ENCODE data around the gene RBP4.

RBP4 gene

DNA sequence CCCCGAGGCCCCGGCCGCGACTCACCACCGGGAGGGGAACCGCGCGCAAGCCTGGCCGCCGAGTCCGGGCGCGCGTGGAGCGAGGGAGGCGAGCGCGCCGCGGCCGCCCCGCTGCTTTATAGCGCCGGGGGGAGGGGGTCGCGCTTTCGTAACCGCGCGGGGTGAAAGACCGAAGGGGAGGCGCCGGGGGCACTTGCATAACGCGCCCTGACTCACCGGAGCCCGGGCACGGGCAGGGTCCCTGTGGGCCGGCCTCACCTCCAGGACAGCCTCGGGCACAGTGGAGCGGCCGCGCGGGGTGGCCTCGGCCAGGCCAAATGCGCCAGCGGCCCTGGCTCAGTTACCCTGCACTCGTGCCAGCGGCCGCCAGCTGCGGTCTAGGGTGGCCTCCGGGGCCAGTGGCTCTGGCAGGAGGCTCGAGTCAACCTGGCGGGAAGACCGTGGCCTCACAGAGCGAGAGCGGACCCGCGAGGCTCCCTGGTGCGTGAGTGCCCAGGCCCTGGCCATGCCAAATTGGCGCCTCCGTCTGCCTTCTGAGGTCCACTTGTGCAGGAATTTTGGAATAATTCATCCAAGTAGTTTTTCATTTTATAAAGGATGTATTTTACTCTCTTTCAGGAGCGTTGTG, at the start of gene RBP4:
Gene RBP4 (minus strand): TSS at position 90 of the 628 bp plus-strand sequence. CDS start 207 bp downstream, outside the sequence.
- peak; percentile 53 for ATAC-seq
- TF ChIP-seq ZNF8 (CRISPR knock-in tag; IDR thresholded peaks at IDR 0.05) (no peak), CSDC2 (CRISPR knock-in tag; IDR thresholded peaks at IDR 0.05) (no peak), SNAI2 (CRISPR knock-in tag; IDR thresholded peaks at IDR 0.05) (no peak), ZC3H10 (CRISPR knock-in tag; IDR thresholded peaks at IDR 0.05) (no peak)
- TF ChIP-seq, protein P1, sequence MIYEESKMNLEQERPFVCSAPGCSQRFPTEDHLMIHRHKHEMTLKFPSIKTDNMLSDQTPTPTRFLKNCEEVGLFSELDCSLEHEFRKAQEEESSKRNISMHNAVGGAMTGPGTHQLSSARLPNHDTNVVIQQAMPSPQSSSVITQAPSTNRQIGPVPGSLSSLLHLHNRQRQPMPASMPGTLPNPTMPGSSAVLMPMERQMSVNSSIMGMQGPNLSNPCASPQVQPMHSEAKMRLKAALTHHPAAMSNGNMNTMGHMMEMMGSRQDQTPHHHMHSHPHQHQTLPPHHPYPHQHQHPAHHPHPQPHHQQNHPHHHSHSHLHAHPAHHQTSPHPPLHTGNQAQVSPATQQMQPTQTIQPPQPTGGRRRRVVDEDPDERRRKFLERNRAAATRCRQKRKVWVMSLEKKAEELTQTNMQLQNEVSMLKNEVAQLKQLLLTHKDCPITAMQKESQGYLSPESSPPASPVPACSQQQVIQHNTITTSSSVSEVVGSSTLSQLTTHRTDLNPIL (CRISPR knock-in tag; IDR thresholded peaks at IDR 0.05; ENCODE audit: low read depth), result no peak

DNA sequence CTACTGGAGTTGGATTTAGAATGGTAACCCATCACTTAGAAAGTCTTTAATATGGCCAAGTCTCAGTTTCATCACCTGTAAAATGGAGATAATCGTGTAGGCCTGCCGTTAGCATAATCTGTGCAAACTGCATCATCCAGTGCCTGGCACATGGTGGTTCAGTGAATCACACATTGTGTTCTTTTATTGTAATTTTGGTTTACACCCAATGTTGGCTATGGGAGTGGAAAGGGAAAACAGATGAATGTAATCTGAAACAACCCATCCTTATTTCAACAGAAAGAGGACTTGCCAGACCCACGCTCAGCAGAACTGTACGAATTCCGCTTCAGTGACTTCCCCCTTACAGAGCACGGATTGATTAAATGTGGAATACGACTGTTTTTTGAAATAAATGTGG, 38.8 kb upstream of the RBP4 start:
- ATAC-seq, result no peak
- no peak for TF ChIP-seq OSR1 (CRISPR knock-in tag; IDR thresholded peaks at IDR 0.05)
- no peak for TF ChIP-seq PPARA (CRISPR knock-in tag; IDR thresholded peaks at IDR 0.05; ENCODE audit: borderline replicate concordance)
- no peak for TF ChIP-seq SNAI2 (CRISPR knock-in tag; IDR thresholded peaks at IDR 0.05)
- TF ChIP-seq CSDC2 (CRISPR knock-in tag; IDR thresholded peaks at IDR 0.05), result no peak
- no peak for TF ChIP-seq ZNF70 (CRISPR knock-in tag; IDR thresholded peaks at IDR 0.05)
- no peak for TF ChIP-seq ZNF8 (CRISPR knock-in tag; IDR thresholded peaks at IDR 0.05)
- TF ChIP-seq ARNTL (CRISPR knock-in tag; IDR thresholded peaks at IDR 0.05; ENCODE audit: borderline replicate concordance, low read depth), result no peak
- TF ChIP-seq, protein P2, sequence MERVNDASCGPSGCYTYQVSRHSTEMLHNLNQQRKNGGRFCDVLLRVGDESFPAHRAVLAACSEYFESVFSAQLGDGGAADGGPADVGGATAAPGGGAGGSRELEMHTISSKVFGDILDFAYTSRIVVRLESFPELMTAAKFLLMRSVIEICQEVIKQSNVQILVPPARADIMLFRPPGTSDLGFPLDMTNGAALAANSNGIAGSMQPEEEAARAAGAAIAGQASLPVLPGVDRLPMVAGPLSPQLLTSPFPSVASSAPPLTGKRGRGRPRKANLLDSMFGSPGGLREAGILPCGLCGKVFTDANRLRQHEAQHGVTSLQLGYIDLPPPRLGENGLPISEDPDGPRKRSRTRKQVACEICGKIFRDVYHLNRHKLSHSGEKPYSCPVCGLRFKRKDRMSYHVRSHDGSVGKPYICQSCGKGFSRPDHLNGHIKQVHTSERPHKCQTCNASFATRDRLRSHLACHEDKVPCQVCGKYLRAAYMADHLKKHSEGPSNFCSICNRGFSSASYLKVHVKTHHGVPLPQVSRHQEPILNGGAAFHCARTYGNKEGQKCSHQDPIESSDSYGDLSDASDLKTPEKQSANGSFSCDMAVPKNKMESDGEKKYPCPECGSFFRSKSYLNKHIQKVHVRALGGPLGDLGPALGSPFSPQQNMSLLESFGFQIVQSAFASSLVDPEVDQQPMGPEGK (CRISPR knock-in tag; IDR thresholded peaks at IDR 0.05; ENCODE audit: borderline replicate concordance), result no peak
- TF ChIP-seq, protein P1 (CRISPR knock-in tag; IDR thresholded peaks at IDR 0.05; ENCODE audit: low read depth), result no peak

DNA sequence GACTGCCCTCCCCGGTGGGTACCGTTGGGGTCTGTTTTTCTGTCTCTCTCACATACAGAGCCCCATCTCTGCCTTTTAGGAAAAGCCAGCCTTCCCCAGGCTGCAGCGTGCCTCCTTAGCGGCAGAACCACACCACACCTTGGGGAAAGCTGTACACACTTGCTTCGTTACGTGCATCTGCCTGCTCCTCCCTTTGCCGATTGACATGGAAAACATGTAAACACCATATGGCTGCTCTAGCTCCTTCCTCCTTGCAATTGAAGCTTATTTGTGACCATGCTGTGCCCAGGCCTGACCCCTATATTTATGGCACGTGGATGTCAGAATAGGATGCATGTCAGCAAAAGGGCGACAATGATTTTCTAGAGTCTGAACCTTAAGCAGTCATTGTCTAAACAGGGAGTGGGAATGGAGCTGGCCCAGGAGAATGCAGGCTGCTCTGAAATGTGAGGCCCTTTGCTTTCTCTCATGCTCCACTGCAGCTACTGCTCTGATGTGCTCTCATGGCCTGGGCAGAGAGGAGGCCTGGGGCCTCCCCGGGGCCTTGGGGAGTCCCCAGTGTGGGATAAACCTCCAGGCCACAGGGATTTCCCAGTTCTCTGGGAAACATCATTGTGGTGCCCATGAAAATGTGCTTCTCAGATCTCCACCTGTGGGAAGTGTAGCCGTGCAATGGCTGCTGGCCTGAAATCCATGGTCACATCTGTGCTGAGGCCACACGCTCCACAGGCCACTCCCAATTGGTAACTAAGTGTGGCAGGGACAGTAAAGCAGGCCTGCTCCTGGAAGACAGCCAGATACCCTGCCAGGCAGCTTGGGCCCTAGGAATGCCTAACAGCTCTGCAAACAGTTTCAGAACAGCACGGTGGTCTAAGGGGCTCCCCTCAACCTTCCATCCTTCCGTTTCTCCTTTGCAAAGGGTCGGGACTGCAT, 29.9 kb upstream of the RBP4 start:
- no peak for ATAC-seq

More for the DNA sequence above, 29.9 kb upstream of the RBP4 start:
- TF ChIP-seq, protein P3, sequence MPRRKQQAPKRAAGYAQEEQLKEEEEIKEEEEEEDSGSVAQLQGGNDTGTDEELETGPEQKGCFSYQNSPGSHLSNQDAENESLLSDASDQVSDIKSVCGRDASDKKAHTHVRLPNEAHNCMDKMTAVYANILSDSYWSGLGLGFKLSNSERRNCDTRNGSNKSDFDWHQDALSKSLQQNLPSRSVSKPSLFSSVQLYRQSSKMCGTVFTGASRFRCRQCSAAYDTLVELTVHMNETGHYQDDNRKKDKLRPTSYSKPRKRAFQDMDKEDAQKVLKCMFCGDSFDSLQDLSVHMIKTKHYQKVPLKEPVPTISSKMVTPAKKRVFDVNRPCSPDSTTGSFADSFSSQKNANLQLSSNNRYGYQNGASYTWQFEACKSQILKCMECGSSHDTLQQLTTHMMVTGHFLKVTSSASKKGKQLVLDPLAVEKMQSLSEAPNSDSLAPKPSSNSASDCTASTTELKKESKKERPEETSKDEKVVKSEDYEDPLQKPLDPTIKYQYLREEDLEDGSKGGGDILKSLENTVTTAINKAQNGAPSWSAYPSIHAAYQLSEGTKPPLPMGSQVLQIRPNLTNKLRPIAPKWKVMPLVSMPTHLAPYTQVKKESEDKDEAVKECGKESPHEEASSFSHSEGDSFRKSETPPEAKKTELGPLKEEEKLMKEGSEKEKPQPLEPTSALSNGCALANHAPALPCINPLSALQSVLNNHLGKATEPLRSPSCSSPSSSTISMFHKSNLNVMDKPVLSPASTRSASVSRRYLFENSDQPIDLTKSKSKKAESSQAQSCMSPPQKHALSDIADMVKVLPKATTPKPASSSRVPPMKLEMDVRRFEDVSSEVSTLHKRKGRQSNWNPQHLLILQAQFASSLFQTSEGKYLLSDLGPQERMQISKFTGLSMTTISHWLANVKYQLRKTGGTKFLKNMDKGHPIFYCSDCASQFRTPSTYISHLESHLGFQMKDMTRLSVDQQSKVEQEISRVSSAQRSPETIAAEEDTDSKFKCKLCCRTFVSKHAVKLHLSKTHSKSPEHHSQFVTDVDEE (CRISPR knock-in tag; IDR thresholded peaks at IDR 0.05), result no peak
- TF ChIP-seq TCF4 (CRISPR knock-in tag; IDR thresholded peaks at IDR 0.05; ENCODE audit: borderline replicate concordance), result no peak
- no peak for TF ChIP-seq ZC3H10 (CRISPR knock-in tag; IDR thresholded peaks at IDR 0.05)
- TF ChIP-seq OSR1 (CRISPR knock-in tag; IDR thresholded peaks at IDR 0.05), result no peak
- no peak for TF ChIP-seq ESRRG (CRISPR knock-in tag; IDR thresholded peaks at IDR 0.05)
- TF ChIP-seq ZNF565 (CRISPR knock-in tag; conservative IDR thresholded peaks at IDR 0.05; ENCODE audit: low read depth), result no peak
- TF ChIP-seq ZNF8 (CRISPR knock-in tag; IDR thresholded peaks at IDR 0.05), result no peak
- TF ChIP-seq ARNTL (CRISPR knock-in tag; IDR thresholded peaks at IDR 0.05; ENCODE audit: borderline replicate concordance, low read depth), result no peak
- no peak for TF ChIP-seq PPARA (CRISPR knock-in tag; IDR thresholded peaks at IDR 0.05; ENCODE audit: borderline replicate concordance)
- TF ChIP-seq BACH2 (CRISPR knock-in tag; IDR thresholded peaks at IDR 0.05; ENCODE audit: borderline replicate concordance), result no peak
- no peak for TF ChIP-seq GLIS3 (CRISPR knock-in tag; IDR thresholded peaks at IDR 0.05)
- TF ChIP-seq, protein P1 (CRISPR knock-in tag; IDR thresholded peaks at IDR 0.05; ENCODE audit: low read depth), result no peak
- TF ChIP-seq TOX (CRISPR knock-in tag; IDR thresholded peaks at IDR 0.05; ENCODE audit: borderline replicate concordance), result no peak
- TF ChIP-seq, protein P4, sequence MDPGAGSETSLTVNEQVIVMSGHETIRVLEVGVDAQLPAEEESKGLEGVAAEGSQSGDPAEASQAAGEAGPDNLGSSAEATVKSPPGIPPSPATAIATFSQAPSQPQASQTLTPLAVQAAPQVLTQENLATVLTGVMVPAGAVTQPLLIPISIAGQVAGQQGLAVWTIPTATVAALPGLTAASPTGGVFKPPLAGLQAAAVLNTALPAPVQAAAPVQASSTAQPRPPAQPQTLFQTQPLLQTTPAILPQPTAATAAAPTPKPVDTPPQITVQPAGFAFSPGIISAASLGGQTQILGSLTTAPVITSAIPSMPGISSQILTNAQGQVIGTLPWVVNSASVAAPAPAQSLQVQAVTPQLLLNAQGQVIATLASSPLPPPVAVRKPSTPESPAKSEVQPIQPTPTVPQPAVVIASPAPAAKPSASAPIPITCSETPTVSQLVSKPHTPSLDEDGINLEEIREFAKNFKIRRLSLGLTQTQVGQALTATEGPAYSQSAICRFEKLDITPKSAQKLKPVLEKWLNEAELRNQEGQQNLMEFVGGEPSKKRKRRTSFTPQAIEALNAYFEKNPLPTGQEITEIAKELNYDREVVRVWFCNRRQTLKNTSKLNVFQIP (CRISPR knock-in tag; IDR thresholded peaks at IDR 0.05; ENCODE audit: borderline replicate concordance, low read depth), result no peak
- no peak for TF ChIP-seq RARB (CRISPR knock-in tag; IDR thresholded peaks at IDR 0.05)
- no peak for TF ChIP-seq ZFP3 (CRISPR knock-in tag; IDR thresholded peaks at IDR 0.05)
- TF ChIP-seq, protein P5, sequence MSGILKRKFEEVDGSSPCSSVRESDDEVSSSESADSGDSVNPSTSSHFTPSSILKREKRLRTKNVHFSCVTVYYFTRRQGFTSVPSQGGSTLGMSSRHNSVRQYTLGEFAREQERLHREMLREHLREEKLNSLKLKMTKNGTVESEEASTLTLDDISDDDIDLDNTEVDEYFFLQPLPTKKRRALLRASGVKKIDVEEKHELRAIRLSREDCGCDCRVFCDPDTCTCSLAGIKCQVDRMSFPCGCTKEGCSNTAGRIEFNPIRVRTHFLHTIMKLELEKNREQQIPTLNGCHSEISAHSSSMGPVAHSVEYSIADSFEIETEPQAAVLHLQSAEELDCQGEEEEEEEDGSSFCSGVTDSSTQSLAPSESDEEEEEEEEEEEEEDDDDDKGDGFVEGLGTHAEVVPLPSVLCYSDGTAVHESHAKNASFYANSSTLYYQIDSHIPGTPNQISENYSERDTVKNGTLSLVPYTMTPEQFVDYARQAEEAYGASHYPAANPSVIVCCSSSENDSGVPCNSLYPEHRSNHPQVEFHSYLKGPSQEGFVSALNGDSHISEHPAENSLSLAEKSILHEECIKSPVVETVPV (CRISPR knock-in tag; IDR thresholded peaks at IDR 0.05), result no peak
- TF ChIP-seq ISL1 (CRISPR knock-in tag; IDR thresholded peaks at IDR 0.05), result no peak
- TF ChIP-seq ZFP30 (CRISPR knock-in tag; IDR thresholded peaks at IDR 0.05), result no peak

Measured in SK-N-SH treated with all-trans-retinoic acid at 6 μM for 48 hours (cell line).